Measurements from ENCODE around the gene CCDC66.

CCDC66 gene

GRCh38 chr3:56622381-56622780 lies 65.4 kb downstream of the CCDC66 start:
- no peak for DNase-seq (ENCODE audit: low read depth)

- peak; percentile 39 for DNase-seq (ENCODE audit: low read depth)
Measured at GRCh38 chr3:56624725-56625124, 67.8 kb downstream of the CCDC66 start.

- no peak for DNase-seq (ENCODE audit: low read depth)
Measured at GRCh38 chr3:56629047-56629446, 72.1 kb downstream of the CCDC66 start.

- no peak for DNase-seq (ENCODE audit: low read depth)
Measured at GRCh38 chr3:56629451-56629850, 72.5 kb downstream of the CCDC66 start.

GRCh38 chr3:56630966-56631365 lies 74.0 kb downstream of the CCDC66 start:
- DNase-seq (ENCODE audit: low read depth), result peak; percentile 2

- no peak for DNase-seq (ENCODE audit: low read depth)
Measured at GRCh38 chr3:56633181-56633580, 76.2 kb downstream of the CCDC66 start.

- DNase-seq (ENCODE audit: low read depth), result no peak
Measured at GRCh38 chr3:56633602-56634535, 76.9 kb downstream of the CCDC66 start.

- DNase-seq (ENCODE audit: low read depth), result no peak
Measured at GRCh38 chr3:56645407-56645806, 88.4 kb downstream of the CCDC66 start.

GRCh38 chr3:56654460-56654859 lies 97.5 kb downstream of the CCDC66 start:
- no peak for DNase-seq (ENCODE audit: low read depth)

GRCh38 chr3:56655709-56656108 lies 98.7 kb downstream of the CCDC66 start:
- no peak for DNase-seq (ENCODE audit: low read depth)

GRCh38 chr3:56664823-56665222 lies 107.8 kb downstream of the CCDC66 start:
- DNase-seq (ENCODE audit: low read depth), result no peak

GRCh38 chr3:56667973-56668579 lies 111.1 kb downstream of the CCDC66 start:
- DNase-seq (ENCODE audit: low read depth), result no peak
